HL-60/S4 treated with phorbol 12-myristate 13-acetate at 8.2 ng/mL for 4 days and 3 days (cell line): ENCODE data around the gene RBM47.

Experiments used
- in situ Hi-C: fragments of 300-500 bp; cut with MboI; formaldehyde crosslinking; loops from 2 replicates; pipeline ENCODE4 v1.15.0; 2022; ENCODE audit warnings: low sequenced_read_pairs

Gene RBM47

GRCh38 chr4:40502220-40502619 is 127.4 kb downstream of the RBM47 start:
- in situ Hi-C loops = no loop called here

GRCh38 chr4:40500781-40501180 is 128.9 kb downstream of the RBM47 start:
- in situ Hi-C loops = no loop called here

- in situ Hi-C loops = no loop called here
Observed at GRCh38 chr4:40493160-40493559, 136.5 kb downstream of the RBM47 start.

GRCh38 chr4:40492691-40493090 is 137.0 kb downstream of the RBM47 start:
- in situ Hi-C loops = no loop called here

- in situ Hi-C loops = no loop called here
Observed at GRCh38 chr4:40490481-40490880, 139.2 kb downstream of the RBM47 start.

- in situ Hi-C loops = no loop called here
Observed at GRCh38 chr4:40489961-40490360, 139.7 kb downstream of the RBM47 start.

GRCh38 chr4:40486534-40486933 is 143.1 kb downstream of the RBM47 start:
- in situ Hi-C loops = no loop called here

- in situ Hi-C loops = no loop called here
Observed at GRCh38 chr4:40484346-40485090, 145.1 kb downstream of the RBM47 start.

GRCh38 chr4:40482985-40483647 is 146.5 kb downstream of the RBM47 start:
- in situ Hi-C loops = no loop called here

- in situ Hi-C loops = no loop called here
Observed at GRCh38 chr4:40481977-40482376, 147.7 kb downstream of the RBM47 start.

- in situ Hi-C loops = no loop called here
Observed at GRCh38 chr4:40480291-40480690, 149.4 kb downstream of the RBM47 start.

GRCh38 chr4:40479378-40479777 is 150.3 kb downstream of the RBM47 start:
- in situ Hi-C loops = no loop called here

- in situ Hi-C loops = no loop called here
Observed at GRCh38 chr4:40475609-40476008, 154.1 kb downstream of the RBM47 start.

GRCh38 chr4:40473578-40474388 is 155.9 kb downstream of the RBM47 start:
- in situ Hi-C loops = no loop called here

GRCh38 chr4:40471923-40472322 is 157.7 kb downstream of the RBM47 start:
- in situ Hi-C loops = no loop called here

- in situ Hi-C loops = no loop called here
Observed at GRCh38 chr4:40466789-40467188, 162.9 kb downstream of the RBM47 start.

- in situ Hi-C loops = no loop called here
Observed at GRCh38 chr4:40462326-40462725, 167.3 kb downstream of the RBM47 start.

GRCh38 chr4:40461879-40462278 is 167.8 kb downstream of the RBM47 start:
- in situ Hi-C loops = no loop called here

- in situ Hi-C loops = no loop called here
Observed at GRCh38 chr4:40461062-40461461, 168.6 kb downstream of the RBM47 start.

GRCh38 chr4:40458683-40459082 is 171.0 kb downstream of the RBM47 start:
- in situ Hi-C loops = no loop called here

GRCh38 chr4:40458109-40458508 is 171.6 kb downstream of the RBM47 start:
- in situ Hi-C loops = no loop called here
